Glutamatergic neuron (in vitro differentiated cells): Measurements from ENCODE around the gene ENO4. TPM values are rescaled to one million over a fixed set of nuclear protein-coding genes. Genes with fewer than 3 reads are reported as not detected.

Source experiments
- DNase-seq: peaks from one replicate; pipeline ENCODE4 v3.0.0; 2022
- H3K27ac Mint-ChIP-seq: one replicate; pipeline ENCODE4 v1.8.0; 2020; ENCODE audit warnings: mild to moderate bottlenecking, mixed read lengths, inconsistent platforms; ENCODE audit not compliant: unreplicated experiment
- H3K27me3 Mint-ChIP-seq: one replicate; pipeline ENCODE4 v1.8.0; 2020; ENCODE audit warnings: mild to moderate bottlenecking, moderate library complexity, mixed read lengths, inconsistent platforms; ENCODE audit not compliant: unreplicated experiment
- H3K36me3 Mint-ChIP-seq: one replicate; pipeline ENCODE4 v1.8.0; 2020; ENCODE audit warnings: mild to moderate bottlenecking, mixed read lengths, inconsistent platforms; ENCODE audit not compliant: unreplicated experiment
- H3K4me1 Mint-ChIP-seq: one replicate; pipeline ENCODE4 v1.8.0; 2020; ENCODE audit warnings: mild to moderate bottlenecking, low read depth, mixed read lengths, inconsistent platforms; ENCODE audit not compliant: unreplicated experiment
- H3K4me3 Mint-ChIP-seq: one replicate; pipeline ENCODE4 v1.8.0; 2020; ENCODE audit warnings: mild to moderate bottlenecking, mixed read lengths, inconsistent platforms; ENCODE audit not compliant: unreplicated experiment
- H3K9me3 Mint-ChIP-seq: one replicate; pipeline ENCODE4 v1.8.0; 2020; ENCODE audit warnings: mild to moderate bottlenecking, moderate library complexity, mixed read lengths, inconsistent platforms; ENCODE audit not compliant: unreplicated experiment
- CTCF ChIP-seq: fragments of 200-600 bp; sonication (generic); IDR thresholded peaks from one replicate; pipeline ENCODE4 v1.5.0; 2021; ENCODE audit not compliant: partially characterized antibody, unreplicated experiment
- total RNA-seq: library from RNA; stranded (reverse); fragmentation: NEBNext Ultra II Directional; extraction: Animal tissue kit (Norgen Biotek cat#: 25700); gene quantifications from one replicate; pipeline ENCODE4 v1.2.1, GENCODE V29; 2021; ENCODE audit not compliant: unreplicated experiment

Gene ENO4
- total RNA-seq, 1 donor from 2014 or later: 1.3 TPM

DNA sequence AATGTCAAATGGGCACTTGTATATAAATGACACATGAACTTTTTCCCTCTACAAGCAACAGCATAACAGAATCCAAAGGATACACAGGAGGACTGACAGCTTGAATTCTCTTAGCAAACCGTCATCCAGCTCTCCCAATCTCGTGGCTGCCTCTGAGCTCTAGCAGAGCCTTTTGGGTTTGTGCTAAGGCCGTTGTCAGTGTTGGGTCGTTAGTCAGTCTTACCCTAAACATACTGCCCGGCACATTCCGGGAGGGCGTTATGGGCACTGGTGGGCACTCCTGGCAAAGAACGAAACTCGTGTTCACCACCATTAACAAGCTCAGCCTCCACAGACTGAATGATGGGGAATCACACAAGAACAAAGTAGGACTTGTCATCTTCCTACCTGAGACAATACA is 19.6 kb upstream of the ENO4 start:
- DNase-seq: no peak
- Mint-ChIP-seq H3K4me1 (peaks cover 7% of the 10 kb centered on the region), H3K4me3 (no peak overlapping the region), H3K27ac (no peak overlapping the region), H3K36me3 (no peaks in the 10 kb centered on the region), H3K27me3 (no peaks in the 10 kb centered on the region), H3K9me3 (no peaks in the 10 kb centered on the region)
- TF ChIP-seq CTCF: no peak

DNA sequence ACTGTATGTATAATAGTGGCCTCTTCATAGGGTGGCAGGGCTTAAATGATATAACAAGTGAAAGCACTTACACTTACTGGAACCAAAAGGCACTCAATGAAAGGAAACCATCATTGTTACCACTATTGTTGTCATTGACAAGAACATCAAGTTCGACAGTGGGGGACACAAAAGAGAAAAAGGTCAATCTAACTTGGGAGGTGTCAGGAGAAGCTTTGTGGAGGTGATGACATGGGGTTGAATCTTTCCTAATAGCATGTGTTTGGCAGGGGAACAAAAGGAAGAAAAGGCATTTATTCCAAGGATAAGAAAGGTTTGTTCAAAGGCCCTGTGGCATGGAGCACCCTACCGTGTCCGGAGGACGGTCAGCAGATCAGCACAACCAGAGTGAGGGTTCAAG is 18.2 kb upstream of the ENO4 start:
- Mint-ChIP-seq H3K27ac (no peak overlapping the region), H3K4me1 (peaks cover 7% of the 10 kb centered on the region), H3K9me3 (no peaks in the 10 kb centered on the region), H3K27me3 (no peaks in the 10 kb centered on the region), H3K36me3 (no peaks in the 10 kb centered on the region), H3K4me3 (no peak overlapping the region)
- TF ChIP-seq CTCF: no peak
- DNase-seq: no peak

DNA sequence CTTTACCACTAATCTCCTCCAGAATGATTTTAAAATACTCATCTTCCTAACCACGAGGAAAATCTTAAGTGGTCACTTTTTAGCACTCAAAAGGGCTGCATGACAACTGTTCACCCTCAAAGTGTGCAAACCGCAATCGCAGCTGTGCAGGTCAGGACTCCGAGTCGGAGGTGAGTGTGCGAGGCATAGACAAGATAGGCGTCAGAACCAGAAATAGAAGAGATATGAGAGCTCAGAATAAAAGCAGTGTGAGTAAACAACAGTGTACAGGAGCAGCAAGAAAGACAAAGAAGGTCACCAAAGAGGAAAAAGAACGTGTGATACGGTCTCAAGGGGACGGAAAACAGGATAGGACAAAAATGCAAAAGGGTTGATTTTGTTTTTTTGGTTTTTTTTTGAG is 17.5 kb upstream of the ENO4 start:
- Mint-ChIP-seq H3K36me3 (no peaks in the 10 kb centered on the region), H3K4me3 (no peak overlapping the region), H3K27me3 (no peaks in the 10 kb centered on the region), H3K9me3 (no peaks in the 10 kb centered on the region), H3K4me1 (peaks cover 7% of the 10 kb centered on the region), H3K27ac (no peak overlapping the region)
- TF ChIP-seq CTCF: no peak
- no peak for DNase-seq

GRCh38 chr10:116833986-116834985 is 15.0 kb upstream of the ENO4 start:
- no peak overlapping the region for H3K4me3 Mint-ChIP-seq
- H3K27me3 Mint-ChIP-seq: no peaks in the 10 kb centered on the region
- no peaks in the 10 kb centered on the region for H3K9me3 Mint-ChIP-seq
- no peaks in the 10 kb centered on the region for H3K36me3 Mint-ChIP-seq
- H3K4me1 Mint-ChIP-seq: peaks cover 9% of the 10 kb centered on the region
- no peak for TF ChIP-seq CTCF
- no peak for DNase-seq
- no peak overlapping the region for H3K27ac Mint-ChIP-seq

- H3K9me3 Mint-ChIP-seq: no peaks in the 10 kb centered on the region
- no peak for TF ChIP-seq CTCF
- H3K27me3 Mint-ChIP-seq: no peaks in the 10 kb centered on the region
- no peak for DNase-seq
- no peaks in the 10 kb centered on the region for H3K36me3 Mint-ChIP-seq
- no peak overlapping the region for H3K27ac Mint-ChIP-seq
- H3K4me1 Mint-ChIP-seq: peaks cover 9% of the 10 kb centered on the region
- no peak overlapping the region for H3K4me3 Mint-ChIP-seq
Measured at GRCh38 chr10:116835658-116836057, 13.6 kb upstream of the ENO4 start.
